Naive thymus-derived CD8-positive, alpha-beta T cell (primary cell): ENCODE results near the gene EPS8L2. TPM values are rescaled to one million over a fixed set of nuclear protein-coding genes. Genes with fewer than 3 reads are reported as not detected.

ENCODE experiments used
- ATAC-seq, 2 donors: fragments of 150-1000 bp; cut with Tn5 transposase in 1 of 2; sonication (Bioruptor Pico), chemical (Tn5 transposase) in 1 of 2; 1 replicate in 1 of 2; 2 replicates in 1 of 2; pipeline ENCODE4 v1.10.0; 2021; ENCODE audit warnings: mild to moderate bottlenecking in 2 of 2, moderate library complexity in 2 of 2
- POLR2A ChIA-PET: fragments of 350-600 bp; sonication (Branson Sonifier 250); formaldehyde crosslinking; loops from one replicate; lab custom pipeline; 2021; ENCODE audit warnings: antibody characterized with exemption; lab: Charles Lee
- DNase-seq, 10 donors: peaks; one replicate each; pipeline versions ENCODE4 v3.0.0 to v3.0.0-alpha.2; 2020 to 2022
- H3K27ac Mint-ChIP-seq, 10 donors: one replicate each; pipeline ENCODE4 v1.8.0; 2020 to 2022; ENCODE audit warnings: mild to moderate bottlenecking in 10 of 10, mixed read lengths in 10 of 10, moderate library complexity in 4 of 10, inconsistent platforms in 1 of 10
- H3K27me3 Mint-ChIP-seq, 5 donors: one replicate each; pipeline ENCODE4 v1.8.0; 2021 to 2022; ENCODE audit warnings: mixed read lengths in 5 of 5
- H3K36me3 Mint-ChIP-seq, 3 donors: one replicate each; pipeline ENCODE4 v1.8.0; 2020 to 2022; ENCODE audit warnings: mixed read lengths in 3 of 3, mild to moderate bottlenecking in 2 of 3, inconsistent platforms in 1 of 3
- H3K4me1 Mint-ChIP-seq, 4 donors: one replicate each; pipeline ENCODE4 v1.8.0; 2021 to 2022; ENCODE audit warnings: mixed read lengths in 4 of 4
- H3K4me3 Mint-ChIP-seq, 10 donors: one replicate each; pipeline ENCODE4 v1.8.0; 2020 to 2022; ENCODE audit warnings: mild to moderate bottlenecking in 10 of 10, mixed read lengths in 10 of 10, moderate library complexity in 6 of 10, inconsistent platforms in 1 of 10
- H3K9me3 Mint-ChIP-seq, 9 donors: one replicate each; pipeline ENCODE4 v1.8.0; 2020 to 2022; ENCODE audit warnings: mixed read lengths in 9 of 9, mild to moderate bottlenecking in 3 of 9, inconsistent platforms in 1 of 9, moderate library complexity in 1 of 9
- polyA plus RNA-seq, 3 donors: library from polyadenylated mRNA; unstranded; fragments of 300-500 nt; fragmentation: Illumina TruSeq; gene quantifications; one replicate each; pipeline ENCODE4 v1.2.3, GENCODE V29; 2021
- total RNA-seq, 8 experiments: library from RNA in 2 of 8; stranded (reverse) in 2 of 8; gene quantifications; one replicate each; pipeline ENCODE4 v1.2.3 and lab custom pipeline; 2021 to 2026

Gene EPS8L2
- total and polyA plus RNA-seq, 5 experiments from 2014 or later: 8.2 to 20.4 (median 9.7) TPM

DNA sequence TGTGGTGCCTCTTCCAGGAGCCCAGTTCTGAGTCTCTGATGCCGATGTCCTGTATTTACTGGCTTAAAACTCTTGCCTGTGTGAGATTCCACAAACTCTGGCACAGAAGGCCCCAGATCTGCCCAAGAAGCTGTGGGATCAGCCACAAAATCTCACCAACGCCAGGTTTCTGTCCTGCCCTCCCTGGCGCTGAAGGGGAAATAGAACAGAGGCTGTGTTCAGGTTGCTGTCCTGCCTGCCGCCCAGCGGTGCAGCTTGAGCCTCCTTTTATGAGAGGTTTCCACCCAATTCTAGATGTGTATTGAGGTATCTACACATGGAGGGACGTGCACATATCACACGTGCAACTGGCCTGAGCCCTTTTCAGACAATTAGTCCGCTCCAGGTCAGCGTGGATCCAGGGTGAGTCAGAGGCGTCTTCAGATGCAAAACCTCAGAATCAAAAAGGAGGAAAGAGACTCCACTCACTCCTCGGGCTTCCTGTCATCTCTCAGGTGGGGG is 8.2 kb upstream of the EPS8L2 start:
- H3K4me1 Mint-ChIP-seq: peaks cover 18 to 40% (median 30%) of the 10 kb centered on the region in 4 donors
- H3K36me3 Mint-ChIP-seq: peaks cover 0 to 17% (median 3%) of the 10 kb centered on the region in 3 donors
- POLR2A ChIA-PET: interaction anchor here (0.7 to 8.7 kb wide), 5 partner anchors 9 to 143 kb away, joined by 3 to 109 read pairs (median 3); partner anchors contain the start of gene PHRF1
- DNase-seq (no peak), ATAC-seq (no peak)
- no peaks in the 10 kb centered on the region for H3K27me3 Mint-ChIP-seq
- H3K27ac Mint-ChIP-seq: peak overlapping the region; percentile 43 to 98 (median 86)
- no peaks in the 10 kb centered on the region for H3K9me3 Mint-ChIP-seq
- H3K4me3 Mint-ChIP-seq: peak overlapping the region; percentile 25 to 85 (median 62)

DNA sequence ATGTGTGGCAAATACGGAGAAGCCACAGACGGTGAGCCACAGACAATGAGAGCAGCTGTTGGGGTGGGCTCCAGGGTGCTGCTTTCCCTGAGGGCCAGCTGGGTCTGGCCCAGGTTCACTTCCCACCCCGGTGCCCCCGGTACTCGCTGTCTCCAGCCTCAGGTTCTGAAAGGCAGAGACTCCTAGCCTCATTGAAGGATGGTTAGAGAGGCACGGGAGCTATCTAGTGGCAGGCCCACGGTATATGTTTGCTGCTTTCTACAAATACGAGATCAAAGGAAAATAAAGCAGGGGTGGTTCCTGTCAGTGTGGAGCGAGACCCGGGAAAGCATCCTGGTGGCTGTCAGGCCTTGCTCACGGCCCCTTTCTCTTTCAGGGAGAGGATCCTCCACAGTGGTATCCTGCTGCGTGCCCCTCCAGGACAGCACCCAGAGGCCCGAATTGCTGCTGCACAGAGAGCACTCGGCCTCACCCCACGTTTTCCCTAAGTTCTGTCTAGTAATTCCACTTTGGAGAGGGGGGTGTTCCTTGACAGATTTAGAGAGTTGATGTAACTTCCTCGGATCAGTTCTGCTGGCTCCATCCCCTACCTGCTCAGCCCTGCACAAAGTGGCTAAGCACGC is 7.4 kb upstream of the EPS8L2 start:
- POLR2A ChIA-PET: interaction anchor here (0.7 to 8.7 kb wide), 3 partner anchors 8 to 144 kb away, joined by 3 to 109 read pairs (median 4); no protein-coding TSS in a partner anchor
- Mint-ChIP-seq H3K4me1 (peaks cover 12 to 32% (median 22%) of the 10 kb centered on the region in 4 donors), H3K4me3 (peak overlapping the region in 5 of 10 donors; percentile 51 to 85 (median 64)), H3K36me3 (peaks cover 0 to 17% (median 3%) of the 10 kb centered on the region in 3 donors), H3K27me3 (no peaks in the 10 kb centered on the region), H3K27ac (peak overlapping the region in 9 of 10 donors; percentile 19 to 98 (median 87)), H3K9me3 (no peaks in the 10 kb centered on the region)
- peak in 2 of 10 donors; percentile 23 to 33 for DNase-seq
- no peak for ATAC-seq

DNA sequence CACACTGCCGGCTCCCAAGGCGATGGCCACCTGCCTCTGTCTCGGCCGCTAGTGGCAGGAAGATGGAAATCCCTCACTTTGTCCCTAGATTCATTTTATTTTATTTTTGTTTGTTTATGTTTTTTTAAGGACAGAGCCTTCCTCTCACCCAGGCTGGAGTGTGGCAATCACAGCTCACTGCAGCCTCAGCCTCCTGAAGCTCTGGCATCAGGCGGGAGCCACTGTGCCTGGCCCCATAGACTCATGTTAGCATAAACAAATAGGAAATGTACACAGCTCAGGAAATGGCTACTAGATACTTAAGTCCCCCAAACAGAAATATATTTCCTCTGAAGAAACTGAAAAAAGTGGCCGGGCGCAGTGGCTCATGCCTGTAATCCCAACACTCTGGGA is 6.9 kb upstream of the EPS8L2 start:
- Mint-ChIP-seq H3K9me3 (no peaks in the 10 kb centered on the region), H3K4me3 (peak overlapping the region in 1 of 10 donors; percentile 24), H3K27me3 (no peaks in the 10 kb centered on the region), H3K4me1 (peaks cover 11 to 31% (median 20%) of the 10 kb centered on the region in 4 donors), H3K27ac (peak overlapping the region in 2 of 10 donors; percentile 10 to 75), H3K36me3 (peaks cover 0 to 17% (median 3%) of the 10 kb centered on the region in 3 donors)
- no peak for DNase-seq
- ATAC-seq: no peak
- POLR2A ChIA-PET: interaction anchor here (1.5 to 8.7 kb wide), 2 partner anchors 25 to 144 kb away, joined by 4 to 109 read pairs; no protein-coding TSS in a partner anchor

DNA sequence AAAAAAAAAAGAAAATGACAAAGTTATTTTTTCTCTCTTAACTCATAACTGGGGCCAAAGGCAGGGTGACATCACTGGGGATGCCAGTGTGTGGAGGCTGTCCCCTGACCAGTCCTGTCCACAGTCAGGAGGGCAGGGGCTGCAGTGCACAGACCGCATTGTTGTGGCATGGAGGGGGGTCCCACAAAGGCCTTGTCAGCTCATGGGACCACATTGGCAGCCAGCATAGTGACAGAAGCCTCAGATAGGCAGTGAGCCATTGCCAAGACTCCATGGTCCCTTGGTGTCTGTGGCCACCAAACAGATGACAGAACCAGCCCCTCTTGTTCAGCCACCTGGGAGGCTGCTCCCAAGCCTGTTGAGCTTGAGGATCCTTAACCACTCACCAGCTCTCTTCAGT is 6.3 kb upstream of the EPS8L2 start:
- ATAC-seq: no peak
- H3K4me1 Mint-ChIP-seq: peaks cover 11 to 33% (median 19%) of the 10 kb centered on the region in 4 donors
- H3K27me3 Mint-ChIP-seq: no peaks in the 10 kb centered on the region
- H3K4me3 Mint-ChIP-seq: peak overlapping the region in 1 of 10 donors; percentile 19
- peak overlapping the region in 1 of 10 donors; percentile 33 for H3K27ac Mint-ChIP-seq
- H3K36me3 Mint-ChIP-seq: peaks cover 0 to 17% (median 3%) of the 10 kb centered on the region in 3 donors
- no peaks in the 10 kb centered on the region for H3K9me3 Mint-ChIP-seq
- POLR2A ChIA-PET: no interaction called here
- no peak for DNase-seq

DNA sequence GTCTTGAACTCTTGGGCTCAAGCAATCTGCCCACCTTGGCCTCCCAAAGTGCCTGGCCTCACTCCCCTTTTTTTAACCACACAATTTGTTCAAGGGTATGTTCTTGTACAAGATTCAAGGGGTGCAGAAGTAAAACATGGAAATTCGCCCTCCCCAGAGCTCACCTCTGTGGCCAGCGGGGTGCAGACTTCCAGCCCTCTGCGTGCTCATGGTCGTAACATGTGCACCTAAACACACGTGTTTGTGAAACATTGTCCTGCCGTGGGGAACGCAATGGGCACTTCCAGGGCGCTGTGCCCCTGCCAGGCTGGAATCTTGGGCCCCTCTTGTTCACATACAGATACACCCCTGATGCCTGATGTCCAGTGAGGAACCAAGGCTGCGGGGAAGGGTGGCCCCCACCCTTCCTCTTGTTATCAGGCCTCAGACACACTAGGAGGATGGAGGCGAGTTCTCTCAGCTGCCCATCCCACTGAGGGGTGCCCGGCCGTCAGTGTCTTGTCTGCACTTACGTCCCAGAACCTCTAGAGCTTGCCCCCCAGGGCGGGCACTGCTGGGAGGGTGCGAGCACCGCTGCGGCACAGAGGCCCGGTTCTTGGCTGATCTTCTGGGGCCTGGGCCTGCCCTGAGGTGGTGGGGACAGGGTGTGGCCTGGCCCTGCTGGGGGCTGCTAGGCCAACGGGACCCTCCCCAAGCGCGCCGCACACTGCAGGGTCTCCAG is 4.1 kb upstream of the EPS8L2 start:
- peaks cover 14 to 31% (median 19%) of the 10 kb centered on the region in 4 donors for H3K4me1 Mint-ChIP-seq
- ATAC-seq: no peak
- H3K27ac Mint-ChIP-seq: peak overlapping the region in 2 of 10 donors; percentile 21 to 32
- peaks cover 0 to 5% (median 0%) of the 10 kb centered on the region in 5 donors for H3K27me3 Mint-ChIP-seq
- POLR2A ChIA-PET: no interaction called here
- peaks cover 0 to 17% (median 3%) of the 10 kb centered on the region in 3 donors for H3K36me3 Mint-ChIP-seq
- no peak overlapping the region for H3K4me3 Mint-ChIP-seq
- no peaks in the 10 kb centered on the region for H3K9me3 Mint-ChIP-seq
- DNase-seq: no peak

DNA sequence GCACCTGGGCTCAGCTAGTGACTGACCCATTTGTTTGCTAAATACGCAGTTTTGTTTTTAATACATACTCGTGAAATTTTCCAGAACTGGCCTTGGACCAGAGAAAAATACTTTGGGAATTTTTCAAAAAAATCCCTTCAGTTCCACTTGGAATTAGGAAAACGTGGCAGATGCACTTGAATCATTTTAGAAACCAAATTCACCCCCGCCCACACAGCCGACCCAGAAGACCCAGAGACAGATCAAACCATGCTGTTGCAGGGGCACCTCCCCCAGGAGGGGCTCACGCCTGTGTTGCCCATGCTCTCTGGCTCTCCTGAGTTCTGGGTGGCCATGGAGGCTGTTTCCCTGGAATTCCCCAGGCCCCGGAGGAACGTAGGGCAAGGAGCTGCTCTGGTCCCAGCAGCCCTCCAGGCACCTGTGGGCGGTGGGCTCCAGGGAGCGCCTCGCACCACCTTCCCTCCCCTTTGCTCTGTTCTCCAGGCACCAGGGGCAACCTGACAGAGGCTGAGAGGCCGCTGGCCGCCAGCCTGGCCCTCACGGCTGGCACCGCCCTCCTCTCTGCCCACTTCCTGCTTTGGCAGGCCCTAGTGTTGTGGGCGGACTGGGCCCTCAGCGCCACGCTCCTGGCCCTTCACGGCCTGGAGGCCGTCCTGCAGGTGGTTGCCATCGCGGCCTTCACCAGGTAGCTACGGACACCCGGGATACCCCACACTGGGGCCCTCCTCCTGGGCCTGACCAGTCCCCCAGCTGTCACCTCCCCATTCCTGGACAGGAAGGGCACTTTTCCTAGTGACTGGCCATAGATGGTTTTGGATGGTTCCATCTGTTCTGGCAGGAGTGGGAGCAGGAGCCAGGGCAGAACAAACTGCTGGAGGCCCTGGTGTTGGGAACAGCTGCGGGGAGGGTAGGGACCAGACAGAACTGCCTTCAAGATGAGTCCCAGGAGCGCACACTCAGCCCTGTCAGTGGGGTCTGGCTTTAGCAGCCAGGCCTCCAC is 3.3 kb upstream of the EPS8L2 start:
- Mint-ChIP-seq H3K4me1 (peaks cover 10 to 23% (median 13%) of the 10 kb centered on the region in 4 donors), H3K36me3 (peaks cover 0 to 17% (median 3%) of the 10 kb centered on the region in 3 donors), H3K4me3 (no peak overlapping the region), H3K27me3 (peaks cover 0 to 13% (median 7%) of the 10 kb centered on the region in 5 donors), H3K9me3 (no peaks in the 10 kb centered on the region), H3K27ac (no peak overlapping the region)
- ATAC-seq: no peak
- POLR2A ChIA-PET: no interaction called here
- no peak for DNase-seq

DNA sequence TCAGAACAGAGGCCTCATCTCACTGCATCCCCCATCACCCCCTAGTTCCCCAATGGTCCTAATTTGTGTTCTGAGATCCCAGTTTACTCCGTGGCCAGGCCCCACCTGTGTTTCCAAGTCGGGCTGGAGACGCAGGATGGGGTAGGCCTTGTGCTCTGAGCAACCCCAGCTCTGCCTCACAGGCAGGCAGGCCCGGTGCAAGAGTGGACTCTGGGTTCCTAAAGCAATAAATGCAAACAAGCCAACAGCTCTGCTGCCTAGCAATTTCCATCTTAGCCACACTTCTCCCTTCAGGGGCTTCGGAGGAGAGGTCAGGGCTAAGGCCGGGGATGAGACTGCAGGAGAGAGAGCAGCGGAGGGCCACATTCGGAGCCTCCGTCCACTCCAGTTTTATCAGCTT is 2.5 kb upstream of the EPS8L2 start:
- no peaks in the 10 kb centered on the region for H3K9me3 Mint-ChIP-seq
- ATAC-seq: no peak
- POLR2A ChIA-PET: no interaction called here

DNA sequence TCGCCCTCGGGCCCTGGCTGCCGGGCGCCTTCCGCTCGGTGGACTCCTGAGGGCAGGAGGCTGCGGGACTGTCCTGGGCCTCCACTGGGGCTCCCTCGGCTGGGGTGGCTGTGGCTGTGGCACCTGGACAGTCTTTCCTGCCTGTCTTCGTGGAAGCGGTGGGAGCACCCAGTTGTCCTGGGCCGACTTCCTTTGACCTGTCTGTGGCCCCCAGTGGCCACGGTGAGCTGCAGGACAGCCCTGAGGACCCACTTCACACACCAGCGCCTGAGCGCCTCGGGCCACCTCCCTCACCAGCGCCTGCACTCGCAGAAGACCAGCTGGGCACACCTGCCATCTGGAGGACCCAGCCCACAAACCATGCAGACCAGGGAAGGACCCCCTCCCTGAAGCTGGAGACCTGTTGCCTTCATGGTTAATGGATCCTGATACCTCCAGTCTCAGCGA is 1.8 kb upstream of the EPS8L2 start:
- Mint-ChIP-seq H3K9me3 (no peaks in the 10 kb centered on the region), H3K27me3 (peaks cover 0 to 14% (median 8%) of the 10 kb centered on the region in 5 donors), H3K27ac (no peak overlapping the region), H3K4me1 (peaks cover 3 to 13% (median 4%) of the 10 kb centered on the region in 4 donors), H3K36me3 (peaks cover 0 to 14% (median 3%) of the 10 kb centered on the region in 3 donors), H3K4me3 (no peak overlapping the region)
- POLR2A ChIA-PET: interaction anchor here (0.6 to 2.2 kb wide), 5 partner anchors 8 to 425 kb away, joined by 3 to 18 read pairs (median 6); partner anchors contain the start of genes DEAF1 and TMEM80
- DNase-seq (no peak), ATAC-seq (no peak)

More for the DNA sequence above, 2.5 kb upstream of the EPS8L2 start:
- no peak overlapping the region for H3K27ac Mint-ChIP-seq
- peaks cover 3 to 16% (median 6%) of the 10 kb centered on the region in 4 donors for H3K4me1 Mint-ChIP-seq
- H3K4me3 Mint-ChIP-seq: no peak overlapping the region
- DNase-seq: no peak
- H3K27me3 Mint-ChIP-seq: peaks cover 0 to 14% (median 8%) of the 10 kb centered on the region in 5 donors
- H3K36me3 Mint-ChIP-seq: peaks cover 0 to 17% (median 3%) of the 10 kb centered on the region in 3 donors

DNA sequence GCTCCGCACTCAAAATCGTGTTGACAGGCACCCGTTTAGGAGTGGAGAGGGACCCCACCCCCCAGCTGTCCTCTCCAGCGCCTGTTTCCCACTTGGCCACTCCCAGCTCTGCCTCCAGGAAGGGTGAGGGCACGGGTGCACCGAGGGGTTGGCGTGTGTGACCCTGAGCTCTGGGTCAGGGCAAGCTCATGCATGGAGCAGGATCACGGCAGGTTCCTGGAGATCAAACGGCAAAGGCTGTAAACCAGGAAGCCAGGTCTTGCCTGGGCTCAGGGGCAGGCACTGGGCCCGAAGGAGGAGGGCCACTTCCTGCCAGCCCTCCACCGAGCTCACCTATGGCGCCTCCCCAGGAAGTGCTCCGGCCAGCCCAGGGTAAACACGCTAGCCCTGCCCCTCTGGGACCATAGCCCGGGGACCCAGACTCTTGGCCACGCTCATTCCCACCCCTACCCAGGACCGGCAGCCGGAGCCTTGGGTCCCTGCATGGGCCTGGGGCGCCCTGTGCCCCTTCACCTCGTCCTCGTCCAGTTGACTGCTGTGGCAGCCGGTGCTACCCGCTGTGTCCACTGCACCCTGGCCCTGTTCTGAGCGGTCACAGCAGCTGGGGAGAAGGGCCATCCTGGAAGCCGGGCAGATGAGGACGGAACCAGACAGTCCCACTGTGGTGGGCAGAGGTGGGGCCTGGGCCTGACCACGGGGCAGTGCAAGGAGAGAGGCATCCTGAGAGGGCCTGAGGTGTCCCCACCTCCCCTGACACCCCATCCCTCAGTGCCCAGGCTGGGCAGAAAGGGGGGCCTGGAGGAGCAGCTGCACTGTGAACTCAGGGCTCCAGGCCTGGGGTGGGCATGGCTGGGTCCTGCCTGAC is 1.0 kb upstream of the EPS8L2 start:
- POLR2A ChIA-PET: interaction anchor here (0.8 to 2.2 kb wide), 4 partner anchors 9 to 90 kb away, joined by 3 to 18 read pairs (median 7); partner anchors contain the start of genes DEAF1 and TMEM80
- Mint-ChIP-seq H3K27ac (peak overlapping the region in 2 of 10 donors; percentile 53 to 72), H3K36me3 (peaks cover 0 to 7% (median 3%) of the 10 kb centered on the region in 3 donors), H3K4me3 (peak overlapping the region in 6 of 10 donors; percentile 22 to 77 (median 54)), H3K9me3 (no peaks in the 10 kb centered on the region), H3K4me1 (peaks cover 3 to 11% (median 4%) of the 10 kb centered on the region in 4 donors), H3K27me3 (peaks cover 0 to 17% (median 8%) of the 10 kb centered on the region in 5 donors)
- peak in 1 of 10 donors; percentile 60 for DNase-seq
- ATAC-seq: peak in 1 of 2 donors; percentile 22

DNA sequence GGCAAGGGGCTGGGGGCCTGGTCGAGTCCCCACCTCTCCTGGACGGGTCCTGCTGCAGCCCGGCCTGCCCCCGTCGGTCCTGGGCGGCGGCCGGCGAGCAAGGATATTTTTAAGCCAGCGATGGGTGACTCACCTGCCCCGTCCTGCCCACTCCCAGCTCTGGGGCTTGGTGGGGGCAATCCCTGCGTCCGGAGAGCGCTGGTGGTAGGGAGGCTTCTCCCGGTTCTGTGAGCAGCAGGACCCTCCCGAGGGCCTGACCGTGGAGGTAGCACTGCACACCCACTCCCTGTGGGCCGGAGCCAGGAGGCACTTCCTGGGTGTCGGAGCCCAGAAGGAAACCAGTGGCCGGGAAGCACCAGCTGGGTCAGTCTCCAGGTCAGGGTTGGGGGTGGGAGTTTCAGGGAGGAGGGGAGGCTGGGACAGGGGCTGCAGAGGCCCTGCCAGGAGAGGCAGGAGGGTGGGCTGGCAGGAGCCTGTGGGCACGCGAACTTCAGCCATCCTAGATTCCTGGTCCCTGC is 467 bp downstream of the EPS8L2 start:
- no peak overlapping the region for H3K27ac Mint-ChIP-seq
- peaks cover 1 to 32% (median 11%) of the 10 kb centered on the region in 5 donors for H3K27me3 Mint-ChIP-seq
- peak in 1 of 2 donors; percentile 14 for ATAC-seq
- H3K9me3 Mint-ChIP-seq: no peaks in the 10 kb centered on the region
- H3K36me3 Mint-ChIP-seq: no peaks in the 10 kb centered on the region
- POLR2A ChIA-PET: interaction anchor here (0.8 to 2.1 kb wide), 3 partner anchors 8 to 15 kb away, joined by 3 to 8 read pairs (median 5); no protein-coding TSS in a partner anchor
- peaks cover 3 to 18% (median 11%) of the 10 kb centered on the region in 4 donors for H3K4me1 Mint-ChIP-seq
- peak overlapping the region in 2 of 10 donors; percentile 18 to 22 for H3K4me3 Mint-ChIP-seq
- DNase-seq: no peak
